Stimulated activated CD4-positive, alpha-beta T cell treated with anti-CD3 and anti-CD28 coated beads, TNF-alpha, amount 100 ng/mL, for 1 hour (primary cell): Measurements from ENCODE around the gene SEC16B.
A peak's percentile ranks its signal among the peaks of the same experiment; 100 is the strongest.

ENCODE experiments used
- DNase-seq, 3 donors: peaks; one replicate each; pipeline ENCODE4 v3.0.0-alpha.2; 2020; ENCODE audit warnings: low read depth in 3 of 3, low spot score in 1 of 3

SEC16B gene

GRCh38 chr1:177979272-177979671, 9.4 kb upstream of the SEC16B start:
- no peak for DNase-seq

- no peak for DNase-seq
These were observed 8.7 kb upstream of the SEC16B start for GRCh38 chr1:177978530-177978929.

- DNase-seq, result no peak
These were observed 7.3 kb upstream of the SEC16B start for GRCh38 chr1:177977141-177977540.

- DNase-seq, result no peak
These were observed 6.7 kb upstream of the SEC16B start for GRCh38 chr1:177976596-177976995.

- no peak for DNase-seq
These were observed 6.0 kb upstream of the SEC16B start for GRCh38 chr1:177975588-177976495.

- no peak for DNase-seq
These were observed 3.7 kb upstream of the SEC16B start for GRCh38 chr1:177973585-177973984.

- DNase-seq, result no peak
These were observed 749 bp downstream of the SEC16B start for GRCh38 chr1:177969109-177969508.

GRCh38 chr1:177966199-177966598, 3.7 kb downstream of the SEC16B start:
- DNase-seq, result no peak

GRCh38 chr1:177965293-177965692, 4.6 kb downstream of the SEC16B start:
- no peak for DNase-seq

GRCh38 chr1:177964336-177964735, 5.5 kb downstream of the SEC16B start:
- no peak for DNase-seq

GRCh38 chr1:177960939-177961622, 8.8 kb downstream of the SEC16B start:
- DNase-seq, result no peak

GRCh38 chr1:177959811-177960515, 9.9 kb downstream of the SEC16B start:
- DNase-seq, result no peak

GRCh38 chr1:177958092-177958491, 11.8 kb downstream of the SEC16B start:
- no peak for DNase-seq

GRCh38 chr1:177954076-177954475, 15.8 kb downstream of the SEC16B start:
- no peak for DNase-seq

GRCh38 chr1:177953549-177953948, 16.3 kb downstream of the SEC16B start:
- DNase-seq, result no peak

- no peak for DNase-seq
These were observed 17.2 kb downstream of the SEC16B start for GRCh38 chr1:177952691-177953090.

- DNase-seq, result no peak
These were observed 17.6 kb downstream of the SEC16B start for GRCh38 chr1:177952249-177952648.

GRCh38 chr1:177950506-177950905, 19.4 kb downstream of the SEC16B start:
- DNase-seq, result no peak

- DNase-seq, result no peak
These were observed 21.4 kb downstream of the SEC16B start for GRCh38 chr1:177948336-177948972.

- no peak for DNase-seq
These were observed 22.2 kb downstream of the SEC16B start for GRCh38 chr1:177947623-177948022.

- DNase-seq, result peak in 1 of 3 donors; percentile 3
These were observed 23.8 kb downstream of the SEC16B start for GRCh38 chr1:177945943-177946650.
